Fibroblast of peridontal ligament (primary cell): ENCODE results near the gene RNF146.
A peak's percentile ranks its signal among the peaks of the same experiment; 100 is the strongest.
"Not testable (repeated sequence)": the region's sequence is repeated elsewhere in the genome, so short reads cannot be mapped to it uniquely, and the experiment has no call there.

Source experiments
- DNase-seq: peaks from one replicate; pipeline ENCODE4 v3.0.0-alpha.2; 2010; ENCODE audit errors: extremely low read depth

Gene RNF146

GRCh38 chr6:127282184-127282583 is 15.5 kb downstream of the RNF146 start:
- DNase-seq = no peak

GRCh38 chr6:127288705-127289104 is 22.0 kb downstream of the RNF146 start:
- DNase-seq = peak; percentile 51

- DNase-seq = no peak
These were observed 23.3 kb downstream of the RNF146 start for GRCh38 chr6:127289934-127290333.

- DNase-seq = no peak
These were observed 24.0 kb downstream of the RNF146 start for GRCh38 chr6:127290391-127291265.

DNA sequence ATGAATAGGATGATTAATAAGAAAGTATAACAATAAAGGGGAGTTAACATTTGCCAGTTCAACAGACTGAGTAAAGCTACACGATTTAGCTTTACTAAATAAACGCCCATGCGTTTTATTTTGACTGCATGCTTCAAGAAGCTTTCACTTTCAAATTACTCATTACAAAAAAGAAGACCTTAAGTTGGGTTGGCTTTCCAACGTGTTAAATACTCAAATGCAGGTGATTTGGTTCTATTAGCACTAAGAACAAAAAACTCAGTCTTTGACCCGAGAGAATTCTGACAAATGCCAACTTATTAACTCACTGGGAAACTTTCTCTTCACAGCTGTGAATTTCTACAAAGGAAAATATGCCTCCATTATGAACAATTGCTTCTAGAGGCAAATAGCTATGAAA is 24.8 kb downstream of the RNF146 start:
- no peak for DNase-seq

DNA sequence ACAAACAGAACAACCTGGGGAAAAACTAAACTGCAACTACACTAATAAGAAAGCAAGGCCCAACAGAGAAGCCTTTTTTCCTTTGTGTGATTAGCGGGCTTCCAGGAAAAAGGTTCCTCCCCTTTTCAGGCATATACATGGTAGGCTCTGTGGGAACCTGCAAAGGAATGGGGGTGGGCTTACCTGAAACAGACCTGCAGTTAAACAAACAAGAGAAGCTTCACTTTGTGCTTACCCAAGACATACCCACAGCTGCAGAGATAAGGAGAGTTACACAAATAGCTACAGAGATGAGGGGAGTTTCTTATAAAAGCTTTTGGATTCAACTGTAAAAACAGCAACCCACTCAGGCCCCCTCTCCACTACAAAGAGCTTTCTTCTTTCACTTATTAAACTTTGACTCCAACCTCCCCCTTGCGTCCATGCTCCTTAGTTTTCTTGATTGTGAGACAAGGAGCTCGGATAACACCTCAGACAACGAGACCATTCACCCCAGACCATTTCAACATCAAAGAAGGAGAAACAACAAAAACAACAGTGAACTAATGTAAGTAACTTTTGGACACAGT is 30.9 kb downstream of the RNF146 start:
- no peak for DNase-seq

- no peak for DNase-seq
These were observed 31.8 kb downstream of the RNF146 start for GRCh38 chr6:127298475-127298874.

DNA sequence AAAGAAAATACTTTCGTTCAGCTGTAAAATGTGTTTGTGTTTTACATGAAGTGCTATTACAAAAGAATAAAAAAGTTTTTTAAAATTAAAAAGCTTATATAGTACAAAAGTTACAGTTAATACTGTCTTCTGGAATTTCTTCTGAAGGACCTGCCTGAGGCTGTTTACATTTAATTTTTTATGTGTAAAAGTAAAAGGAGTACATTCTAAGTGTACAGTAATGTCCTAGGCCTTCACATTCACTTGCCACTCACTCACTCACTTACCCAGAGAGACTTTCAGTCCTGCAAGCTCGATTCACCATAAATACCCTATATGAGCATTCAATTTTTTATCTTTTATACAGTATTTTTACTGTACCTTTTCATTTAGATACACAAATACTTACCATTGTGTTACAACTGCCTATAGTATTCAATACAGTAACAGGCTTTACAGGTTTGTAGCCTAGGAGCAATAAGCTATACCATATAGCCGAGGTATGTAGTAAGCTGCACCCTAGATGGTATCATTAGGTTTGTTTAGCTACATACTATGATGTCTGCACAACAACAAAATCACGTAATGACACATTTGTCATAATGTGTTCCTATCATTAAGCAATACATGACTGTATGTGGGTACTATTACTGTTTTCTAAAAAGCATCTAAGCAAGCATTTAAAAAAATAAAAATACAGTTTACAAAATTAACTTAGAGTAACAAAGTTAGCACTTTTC is 33.0 kb downstream of the RNF146 start:
- no peak for DNase-seq

- DNase-seq = peak; percentile 93
These were observed 33.7 kb downstream of the RNF146 start for GRCh38 chr6:127300411-127300810.

DNA sequence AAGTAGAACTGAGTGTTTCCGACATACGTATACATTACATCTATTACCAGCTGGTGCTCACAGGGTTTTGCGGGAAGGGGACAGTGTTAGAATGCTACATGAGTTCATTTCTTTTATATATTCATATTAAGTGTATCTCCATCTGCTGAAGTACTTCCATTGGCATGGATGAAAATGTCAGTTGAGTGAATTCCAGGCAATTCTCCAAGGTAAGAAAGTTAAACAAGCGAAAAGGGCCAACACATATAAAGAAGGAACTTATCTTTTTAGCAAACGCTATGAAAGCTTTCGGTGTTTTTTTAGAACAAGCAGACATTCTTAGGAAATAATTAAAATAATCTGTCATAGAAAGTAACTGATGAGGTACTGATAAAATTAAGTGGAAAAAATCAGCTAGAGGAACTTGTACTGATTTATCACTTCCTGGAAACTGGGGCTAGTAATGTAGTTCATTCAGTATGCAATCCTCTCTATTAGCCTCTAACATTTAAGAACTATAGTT is 34.6 kb downstream of the RNF146 start:
- peak; percentile 23 for DNase-seq

- peak; percentile 76 for DNase-seq
These were observed 36.3 kb downstream of the RNF146 start for GRCh38 chr6:127302728-127303660.

GRCh38 chr6:127303917-127304316 is 37.3 kb downstream of the RNF146 start:
- DNase-seq = no peak

DNA sequence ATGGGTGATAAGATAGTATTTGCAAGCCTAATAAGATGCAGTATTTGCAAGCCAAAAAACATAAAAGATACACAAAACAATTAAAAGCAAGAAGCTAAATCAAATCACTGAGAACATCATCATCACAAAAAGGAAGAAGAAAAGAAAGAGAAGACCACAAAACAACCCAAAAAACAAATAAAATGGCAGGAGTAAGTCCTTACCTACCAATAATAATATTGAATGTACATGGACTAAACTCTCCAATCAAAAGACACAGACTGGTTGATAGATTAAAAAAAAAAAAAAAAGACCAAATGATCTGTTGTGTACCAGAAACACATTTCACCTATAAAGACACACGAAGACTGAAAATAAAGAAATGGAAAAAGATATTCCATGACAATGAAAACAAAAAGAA is 39.1 kb downstream of the RNF146 start:
- DNase-seq = no peak

GRCh38 chr6:127317388-127318128 is 50.9 kb downstream of the RNF146 start:
- no peak for DNase-seq

DNA sequence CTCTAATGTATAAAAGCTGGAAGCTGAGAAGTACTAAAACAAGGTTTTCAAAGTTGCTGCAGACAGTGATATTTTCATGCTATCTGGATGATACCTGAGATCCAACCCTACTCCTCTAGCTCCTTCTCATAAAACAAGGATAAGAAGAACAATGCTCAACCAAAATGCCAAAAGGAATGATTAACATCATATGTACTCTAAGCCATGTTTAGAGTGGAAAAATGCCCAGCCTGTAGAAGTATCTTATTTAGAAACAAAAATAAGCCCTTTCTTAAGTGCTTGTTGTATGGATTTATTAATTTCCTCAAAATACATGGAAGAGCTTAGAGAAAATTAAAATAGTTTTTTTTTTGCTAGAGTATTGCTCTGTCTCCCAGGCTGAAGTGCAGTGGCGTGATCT is 53.0 kb downstream of the RNF146 start:
- DNase-seq = peak; percentile 52

GRCh38 chr6:127328043-127328609 is 61.5 kb downstream of the RNF146 start:
- DNase-seq = no peak

DNA sequence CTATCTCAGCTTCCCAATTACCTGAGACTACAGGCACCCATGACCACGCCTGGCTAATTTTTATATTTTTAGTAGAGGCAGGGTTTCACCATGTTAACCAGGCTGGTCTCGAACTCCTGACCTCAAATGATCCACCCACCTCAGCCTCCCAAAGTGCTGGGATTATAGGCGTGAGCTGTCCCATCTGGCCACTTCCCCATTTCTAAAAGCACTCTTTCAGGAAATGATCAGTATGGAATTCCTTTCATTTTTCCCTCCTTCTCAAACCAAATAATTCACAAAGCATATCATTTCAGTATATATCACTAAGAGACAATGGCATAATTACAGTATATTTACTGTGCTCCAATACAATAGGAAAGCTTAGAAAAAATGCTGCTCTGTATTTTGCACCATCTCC is 64.6 kb downstream of the RNF146 start:
- not testable (repeated sequence) for DNase-seq

DNA sequence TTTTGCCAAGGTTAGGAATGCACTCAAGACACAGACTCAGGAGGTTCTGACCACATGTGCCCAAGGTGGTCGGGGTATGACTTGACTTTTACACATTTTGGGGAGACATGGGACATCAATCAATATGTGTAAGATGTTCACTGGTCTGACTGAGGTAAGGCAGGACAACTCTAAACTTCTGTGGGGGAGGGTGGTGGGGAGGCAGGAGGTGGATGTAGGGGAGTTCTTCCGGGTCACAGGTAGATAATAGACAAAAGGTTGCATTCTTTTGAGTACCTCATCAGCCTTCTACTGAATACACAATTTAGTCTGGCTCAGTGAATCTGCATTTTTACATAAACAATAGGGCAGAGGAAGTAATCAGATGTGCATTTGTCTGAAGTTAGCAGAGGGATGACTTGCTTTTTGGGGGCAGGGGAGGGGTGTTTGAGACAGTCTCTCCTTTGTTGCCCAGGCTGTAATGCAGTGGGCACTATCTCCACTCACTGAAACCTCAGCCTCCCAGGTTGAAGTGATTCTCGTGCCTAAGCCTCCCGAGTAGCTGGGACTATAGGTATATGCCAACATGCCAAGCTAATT is 65.8 kb downstream of the RNF146 start:
- no peak for DNase-seq
